ACC112 (cell line): ENCODE results near the gene VPS4A.

Experiments used
- H2AFZ ChIP-seq: fragments of 200-600 bp; sonication (generic); one replicate; pipeline ENCODE4 v1.6.0; 2017; ENCODE audit warnings: antibody characterized with exemption, low read length; ENCODE audit not compliant: unreplicated experiment
- H3K27ac ChIP-seq: fragments of 200-600 bp; sonication (generic); 2 replicates; pipeline ENCODE4 v1.5.1; 2014; ENCODE audit warnings: low read depth, mild to moderate bottlenecking, antibody characterized with exemption, low read length, moderate library complexity
- H3K27me3 ChIP-seq: fragments of 200-600 bp; sonication (generic); 2 replicates; pipeline ENCODE4 v1.6.1; 2014; ENCODE audit warnings: mild to moderate bottlenecking, antibody characterized with exemption, low read length, moderate library complexity, mixed read lengths; ENCODE audit not compliant: insufficient read depth
- H3K36me3 ChIP-seq: fragments of 200-600 bp; sonication (generic); 2 replicates; pipeline ENCODE4 v1.6.1; 2016; ENCODE audit warnings: mild to moderate bottlenecking, antibody characterized with exemption, low read length, moderate library complexity, mixed read lengths; ENCODE audit not compliant: insufficient read depth
- H3K4me1 ChIP-seq: fragments of 200-600 bp; sonication (generic); one replicate; pipeline ENCODE4 v1.6.1; 2016; ENCODE audit warnings: low read length, mixed read lengths; ENCODE audit not compliant: insufficient read depth, unreplicated experiment, control insufficient read depth
- H3K4me3 ChIP-seq: fragments of 200-600 bp; sonication (generic); 2 replicates; pipeline ENCODE4 v1.5.1; 2014; ENCODE audit warnings: mild to moderate bottlenecking, low read depth, low read length
- H3K79me2 ChIP-seq: fragments of 200-600 bp; sonication (generic); one replicate; pipeline ENCODE4 v1.6.0; 2016; ENCODE audit warnings: low read length; ENCODE audit not compliant: control insufficient read depth, unreplicated experiment, insufficient read depth

VPS4A gene

GRCh38 chr16:69364088-69364487, 52.9 kb downstream of the VPS4A start:
- H3K4me3 ChIP-seq, result no peak overlapping the region
- H3K36me3 ChIP-seq, result peaks cover 12% of the 10 kb centered on the region; the same call in 1 of the 2 replicates
- no peak overlapping the region for H3K27ac ChIP-seq
- no peak overlapping the region for H2AFZ ChIP-seq
- H3K4me1 ChIP-seq, result no peaks in the 10 kb centered on the region
- no peaks in the 10 kb centered on the region for H3K79me2 ChIP-seq
- no peaks in the 10 kb centered on the region for H3K27me3 ChIP-seq

GRCh38 chr16:69365901-69366300, 54.8 kb downstream of the VPS4A start:
- Histone ChIP-seq H3K27ac (no peak overlapping the region), H3K4me3 (no peak overlapping the region), H3K36me3 (peaks cover 26% of the 10 kb centered on the region), H3K27me3 (no peaks in the 10 kb centered on the region), H3K79me2 (no peaks in the 10 kb centered on the region), H2AFZ (no peak overlapping the region), H3K4me1 (no peaks in the 10 kb centered on the region)

- H3K4me1 ChIP-seq, result no peaks in the 10 kb centered on the region
- H2AFZ ChIP-seq, result no peak overlapping the region
- peaks cover 26% of the 10 kb centered on the region for H3K36me3 ChIP-seq
- H3K4me3 ChIP-seq, result no peak overlapping the region
- no peaks in the 10 kb centered on the region for H3K79me2 ChIP-seq
- no peak overlapping the region for H3K27ac ChIP-seq
- H3K27me3 ChIP-seq, result no peaks in the 10 kb centered on the region
These were observed 55.3 kb downstream of the VPS4A start for GRCh38 chr16:69366431-69366830.

GRCh38 chr16:69367980-69368379, 56.8 kb downstream of the VPS4A start:
- Histone ChIP-seq H3K79me2 (peaks cover 3% of the 10 kb centered on the region), H3K4me1 (no peaks in the 10 kb centered on the region), H2AFZ (no peak overlapping the region), H3K4me3 (no peak overlapping the region), H3K27ac (no peak overlapping the region), H3K27me3 (no peaks in the 10 kb centered on the region), H3K36me3 (peaks cover 33% of the 10 kb centered on the region)

- Histone ChIP-seq H3K4me3 (no peak overlapping the region), H3K36me3 (peaks cover 33% of the 10 kb centered on the region), H2AFZ (no peak overlapping the region), H3K27me3 (no peaks in the 10 kb centered on the region), H3K79me2 (peaks cover 7% of the 10 kb centered on the region), H3K27ac (no peak overlapping the region), H3K4me1 (no peaks in the 10 kb centered on the region)
These were observed 57.7 kb downstream of the VPS4A start for GRCh38 chr16:69368866-69369265.

GRCh38 chr16:69371564-69371963, 60.4 kb downstream of the VPS4A start:
- Histone ChIP-seq H2AFZ (no peak overlapping the region), H3K4me1 (no peaks in the 10 kb centered on the region), H3K27ac (no peak overlapping the region), H3K4me3 (no peak overlapping the region), H3K36me3 (peaks cover 28% of the 10 kb centered on the region), H3K27me3 (no peaks in the 10 kb centered on the region), H3K79me2 (peaks cover 11% of the 10 kb centered on the region)

- Histone ChIP-seq H2AFZ (no peak overlapping the region), H3K36me3 (peaks cover 26% of the 10 kb centered on the region), H3K4me1 (peaks cover 2% of the 10 kb centered on the region), H3K27ac (no peak overlapping the region), H3K27me3 (no peaks in the 10 kb centered on the region), H3K79me2 (peaks cover 11% of the 10 kb centered on the region), H3K4me3 (no peak overlapping the region)
These were observed 61.9 kb downstream of the VPS4A start for GRCh38 chr16:69373019-69373418.
